Endodermal cell (in vitro differentiated cells): Measurements from ENCODE around the gene APOC4. TPM values are rescaled to one million over a fixed set of nuclear protein-coding genes. Genes with fewer than 3 reads are reported as not detected.
A peak's percentile ranks its signal among the peaks of the same experiment; 100 is the strongest.
"Not testable (repeated sequence)": the region's sequence is repeated elsewhere in the genome, so short reads cannot be mapped to it uniquely, and the experiment has no call there.

Experiments
- DNase-seq: peaks from one replicate; pipeline ENCODE4 v3.0.0-alpha.2; 2017
- H3K27ac ChIP-seq: 2 replicates; pipeline ENCODE4 v1.5.1; 2013; ENCODE audit warnings: mild to moderate bottlenecking, low read depth, low read length, moderate library complexity
- H3K27me3 ChIP-seq: 2 replicates; pipeline ENCODE4 v1.6.1; 2013; ENCODE audit warnings: mild to moderate bottlenecking, low read length, moderate library complexity; ENCODE audit not compliant: insufficient read depth, control insufficient read depth, poor library complexity, severe bottlenecking
- H3K36me3 ChIP-seq: 2 replicates; pipeline ENCODE4 v1.7.0; 2013; ENCODE audit warnings: mild to moderate bottlenecking, low read length, moderate library complexity; ENCODE audit not compliant: control insufficient read depth, insufficient read depth
- H3K4me1 ChIP-seq: one replicate; pipeline ENCODE4 v1.7.0; 2013; ENCODE audit warnings: low read length; ENCODE audit not compliant: control insufficient read depth, insufficient read depth
- H3K4me3 ChIP-seq: 2 replicates; pipeline ENCODE4 v1.5.1; 2013; ENCODE audit warnings: mild to moderate bottlenecking, low read length, moderate library complexity
- H3K9ac ChIP-seq: 2 replicates; pipeline ENCODE4 v1.6.1; 2013; ENCODE audit warnings: mild to moderate bottlenecking, low read length, moderate library complexity; ENCODE audit not compliant: poor library complexity, severe bottlenecking; ENCODE audit errors: extremely low read depth
- H3K9me3 ChIP-seq: 2 replicates; pipeline ENCODE4 v1.6.1; 2013; ENCODE audit warnings: mild to moderate bottlenecking, low read length, moderate library complexity; ENCODE audit not compliant: control insufficient read depth
- H3K27ac Mint-ChIP-seq: 2 replicates; pipeline ENCODE4 v1.8.0; 2020; ENCODE audit warnings: mixed read lengths
- H3K27me3 Mint-ChIP-seq: 2 replicates; pipeline ENCODE4 v1.8.0; 2021; ENCODE audit warnings: mild to moderate bottlenecking, mixed read lengths; ENCODE audit not compliant: insufficient read depth
- H3K36me3 Mint-ChIP-seq: 2 replicates; pipeline ENCODE4 v1.8.0; 2020; ENCODE audit warnings: low read depth, mixed read lengths
- H3K4me1 Mint-ChIP-seq: 2 replicates; pipeline ENCODE4 v1.8.0; 2020; ENCODE audit warnings: mixed read lengths
- H3K4me3 Mint-ChIP-seq: 2 replicates; pipeline ENCODE4 v1.8.0; 2020; ENCODE audit warnings: mild to moderate bottlenecking, moderate library complexity, mixed read lengths
- H3K9me3 Mint-ChIP-seq: 2 replicates; pipeline ENCODE4 v1.8.0; 2020; ENCODE audit warnings: mild to moderate bottlenecking, mixed read lengths
- WGBS, 2 experiments: methylation state at CpG; one replicate each; pipeline versions ENCODE4 v1.1.5 to v1.1.7; 2013; ENCODE audit warnings: missing lambda C conversion rate in 2 of 2, mixed read lengths in 1 of 2; ENCODE audit not compliant: insufficient coverage in 1 of 2, insufficient read length in 1 of 2; 5-methylcytosine and 5-hydroxymethylcytosine counted together
- total RNA-seq, 2 donors: library from RNA; stranded (reverse); fragmentation: NEBNext Ultra II Directional in 1 of 2; extraction: Animal tissue kit (Norgen Biotek cat#: 25700) in 1 of 2; gene quantifications; 2 replicates in 1 of 2; 3 replicates in 1 of 2; pipeline ENCODE4 v1.2.1, GENCODE V29; 2021
- TF ChIP-seq, protein P1 (sequence below): fragments of 200-600 bp; sonication (generic); conservative IDR thresholded peaks from 2 replicates; pipeline ENCODE4 v1.5.0; 2021; ENCODE audit warnings: antibody characterized with exemption, mild to moderate bottlenecking

The APOC4 gene
- total RNA-seq, 2 donors from 2014 or later = not detected

DNA sequence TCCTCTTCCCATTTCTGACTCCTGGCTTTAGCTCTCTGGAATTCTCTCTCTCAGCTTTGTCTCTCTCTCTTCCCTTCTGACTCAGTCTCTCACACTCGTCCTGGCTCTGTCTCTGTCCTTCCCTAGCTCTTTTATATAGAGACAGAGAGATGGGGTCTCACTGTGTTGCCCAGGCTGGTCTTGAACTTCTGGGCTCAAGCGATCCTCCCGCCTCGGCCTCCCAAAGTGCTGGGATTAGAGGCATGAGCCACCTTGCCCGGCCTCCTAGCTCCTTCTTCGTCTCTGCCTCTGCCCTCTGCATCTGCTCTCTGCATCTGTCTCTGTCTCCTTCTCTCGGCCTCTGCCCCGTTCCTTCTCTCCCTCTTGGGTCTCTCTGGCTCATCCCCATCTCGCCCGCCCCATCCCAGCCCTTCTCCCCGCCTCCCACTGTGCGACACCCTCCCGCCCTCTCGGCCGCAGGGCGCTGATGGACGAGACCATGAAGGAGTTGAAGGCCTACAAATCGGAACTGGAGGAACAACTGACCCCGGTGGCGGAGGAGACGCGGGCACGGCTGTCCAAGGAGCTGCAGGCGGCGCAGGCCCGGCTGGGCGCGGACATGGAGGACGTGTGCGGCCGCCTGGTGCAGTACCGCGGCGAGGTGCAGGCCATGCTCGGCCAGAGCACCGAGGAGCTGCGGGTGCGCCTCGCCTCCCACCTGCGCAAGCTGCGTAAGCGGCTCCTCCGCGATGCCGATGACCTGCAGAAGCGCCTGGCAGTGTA is 33.8 kb upstream of the APOC4 start:
- peaks cover 26% of the 10 kb centered on the region for H3K4me1 Mint-ChIP-seq
- TF ChIP-seq, protein P1, sequence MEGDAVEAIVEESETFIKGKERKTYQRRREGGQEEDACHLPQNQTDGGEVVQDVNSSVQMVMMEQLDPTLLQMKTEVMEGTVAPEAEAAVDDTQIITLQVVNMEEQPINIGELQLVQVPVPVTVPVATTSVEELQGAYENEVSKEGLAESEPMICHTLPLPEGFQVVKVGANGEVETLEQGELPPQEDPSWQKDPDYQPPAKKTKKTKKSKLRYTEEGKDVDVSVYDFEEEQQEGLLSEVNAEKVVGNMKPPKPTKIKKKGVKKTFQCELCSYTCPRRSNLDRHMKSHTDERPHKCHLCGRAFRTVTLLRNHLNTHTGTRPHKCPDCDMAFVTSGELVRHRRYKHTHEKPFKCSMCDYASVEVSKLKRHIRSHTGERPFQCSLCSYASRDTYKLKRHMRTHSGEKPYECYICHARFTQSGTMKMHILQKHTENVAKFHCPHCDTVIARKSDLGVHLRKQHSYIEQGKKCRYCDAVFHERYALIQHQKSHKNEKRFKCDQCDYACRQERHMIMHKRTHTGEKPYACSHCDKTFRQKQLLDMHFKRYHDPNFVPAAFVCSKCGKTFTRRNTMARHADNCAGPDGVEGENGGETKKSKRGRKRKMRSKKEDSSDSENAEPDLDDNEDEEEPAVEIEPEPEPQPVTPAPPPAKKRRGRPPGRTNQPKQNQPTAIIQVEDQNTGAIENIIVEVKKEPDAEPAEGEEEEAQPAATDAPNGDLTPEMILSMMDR = no peak
- DNase-seq = no peak
- peaks cover 19% of the 10 kb centered on the region for H3K36me3 ChIP-seq
- peak overlapping the region; percentile 99 for H3K4me3 Mint-ChIP-seq
- no peaks in the 10 kb centered on the region for H3K27me3 ChIP-seq
- peak overlapping the region; percentile 77 for H3K27ac Mint-ChIP-seq
- no peak overlapping the region for H3K27ac ChIP-seq
- peak overlapping the region; percentile 99 for H3K4me3 ChIP-seq
- no peak overlapping the region for H3K9ac ChIP-seq
- peaks cover 31% of the 10 kb centered on the region for H3K36me3 Mint-ChIP-seq
- H3K27me3 Mint-ChIP-seq = no peaks in the 10 kb centered on the region
- 95 to 97% methylated on average over 40 to 46 of the region's 46 CpGs for WGBS, 2 experiments
- peaks cover 6% of the 10 kb centered on the region for H3K4me1 ChIP-seq
- H3K9me3 Mint-ChIP-seq = no peaks in the 10 kb centered on the region
- H3K9me3 ChIP-seq = no peaks in the 10 kb centered on the region

DNA sequence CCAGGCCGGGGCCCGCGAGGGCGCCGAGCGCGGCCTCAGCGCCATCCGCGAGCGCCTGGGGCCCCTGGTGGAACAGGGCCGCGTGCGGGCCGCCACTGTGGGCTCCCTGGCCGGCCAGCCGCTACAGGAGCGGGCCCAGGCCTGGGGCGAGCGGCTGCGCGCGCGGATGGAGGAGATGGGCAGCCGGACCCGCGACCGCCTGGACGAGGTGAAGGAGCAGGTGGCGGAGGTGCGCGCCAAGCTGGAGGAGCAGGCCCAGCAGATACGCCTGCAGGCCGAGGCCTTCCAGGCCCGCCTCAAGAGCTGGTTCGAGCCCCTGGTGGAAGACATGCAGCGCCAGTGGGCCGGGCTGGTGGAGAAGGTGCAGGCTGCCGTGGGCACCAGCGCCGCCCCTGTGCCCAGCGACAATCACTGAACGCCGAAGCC is 33.2 kb upstream of the APOC4 start:
- H3K9ac ChIP-seq = no peak overlapping the region
- no peak overlapping the region for H3K27ac Mint-ChIP-seq
- H3K27me3 ChIP-seq = no peaks in the 10 kb centered on the region
- no peaks in the 10 kb centered on the region for H3K9me3 Mint-ChIP-seq
- DNase-seq = no peak
- WGBS, 2 experiments = 95 to 98% methylated on average over 15 to 44 of the region's 44 CpGs
- peaks cover 19% of the 10 kb centered on the region for H3K36me3 ChIP-seq
- peaks cover 29% of the 10 kb centered on the region for H3K36me3 Mint-ChIP-seq
- no peak overlapping the region for H3K27ac ChIP-seq
- no peaks in the 10 kb centered on the region for H3K27me3 Mint-ChIP-seq
- H3K4me3 Mint-ChIP-seq = peak overlapping the region; percentile 42
- peaks cover 30% of the 10 kb centered on the region for H3K4me1 Mint-ChIP-seq
- peaks cover 4% of the 10 kb centered on the region for H3K4me1 ChIP-seq
- H3K9me3 ChIP-seq = no peaks in the 10 kb centered on the region
- no peak overlapping the region for H3K4me3 ChIP-seq
- TF ChIP-seq, protein P1 = peak; percentile 34

DNA sequence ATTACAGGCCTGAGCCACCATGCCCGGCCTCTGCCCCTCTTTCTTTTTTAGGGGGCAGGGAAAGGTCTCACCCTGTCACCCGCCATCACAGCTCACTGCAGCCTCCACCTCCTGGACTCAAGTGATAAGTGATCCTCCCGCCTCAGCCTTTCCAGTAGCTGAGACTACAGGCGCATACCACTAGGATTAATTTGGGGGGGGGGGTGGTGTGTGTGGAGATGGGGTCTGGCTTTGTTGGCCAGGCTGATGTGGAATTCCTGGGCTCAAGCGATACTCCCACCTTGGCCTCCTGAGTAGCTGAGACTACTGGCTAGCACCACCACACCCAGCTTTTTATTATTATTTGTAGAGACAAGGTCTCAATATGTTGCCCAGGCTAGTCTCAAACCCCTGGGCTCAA is 32.3 kb upstream of the APOC4 start:
- TF ChIP-seq, protein P1 = no peak
- H3K36me3 Mint-ChIP-seq = peaks cover 29% of the 10 kb centered on the region
- no peak overlapping the region for H3K27ac ChIP-seq
- peak overlapping the region; percentile 92 for H3K27ac Mint-ChIP-seq
- no peak overlapping the region for H3K9ac ChIP-seq
- H3K9me3 Mint-ChIP-seq = no peaks in the 10 kb centered on the region
- 89% methylated on average over 4 of the region's 5 CpGs; no CpG with 5 or more reads in 1 of the 2 experiments for WGBS, 2 experiments
- no peaks in the 10 kb centered on the region for H3K27me3 Mint-ChIP-seq
- H3K36me3 ChIP-seq = peaks cover 19% of the 10 kb centered on the region
- peak overlapping the region; percentile 42 for H3K4me3 Mint-ChIP-seq
- DNase-seq = no peak
- no peaks in the 10 kb centered on the region for H3K9me3 ChIP-seq
- H3K27me3 ChIP-seq = no peaks in the 10 kb centered on the region
- H3K4me3 ChIP-seq = no peak overlapping the region
- H3K4me1 Mint-ChIP-seq = peaks cover 36% of the 10 kb centered on the region
- H3K4me1 ChIP-seq = no peaks in the 10 kb centered on the region

DNA sequence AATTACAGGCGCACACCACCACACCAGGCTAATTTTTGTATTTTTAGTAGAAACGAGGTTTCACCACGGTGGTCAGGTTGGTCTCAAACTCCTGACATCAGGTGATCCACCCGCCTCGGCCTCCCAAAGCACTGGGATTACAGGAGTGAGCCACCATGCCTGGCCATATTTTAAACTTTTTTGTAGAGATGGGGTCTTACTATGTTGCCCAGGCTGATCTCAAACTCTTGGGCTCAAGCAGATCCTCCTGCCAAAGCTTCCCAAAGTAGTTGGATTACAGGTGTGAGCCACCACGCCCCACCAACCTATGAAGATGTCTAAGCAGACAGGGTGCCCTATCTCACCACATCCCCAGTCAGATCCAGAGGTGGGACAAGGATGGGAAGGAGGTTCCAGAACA is 30.1 kb upstream of the APOC4 start:
- 95% methylated on average over 5 to 6 of the region's 6 CpGs for WGBS, 2 experiments
- not testable (repeated sequence) for H3K4me3 ChIP-seq, H3K4me1 ChIP-seq, H3K9me3 ChIP-seq, H3K9ac ChIP-seq, H3K27ac ChIP-seq, H3K9me3 Mint-ChIP-seq, H3K27me3 ChIP-seq, DNase-seq, H3K4me3 Mint-ChIP-seq, H3K27me3 Mint-ChIP-seq
- Mint-ChIP-seq H3K4me1 (peaks cover 36% of the 10 kb centered on the region), H3K27ac (peak overlapping the region; percentile 39), H3K36me3 (peaks cover 31% of the 10 kb centered on the region)
- H3K36me3 ChIP-seq = peaks cover 29% of the 10 kb centered on the region
